GM23248 (cell line): ENCODE results near the gene AK5. TPM values are rescaled to one million over a fixed set of nuclear protein-coding genes. Genes with fewer than 3 reads are reported as not detected.

ENCODE experiments used
- DNase-seq: peaks from one replicate; pipeline ENCODE4 v3.0.0-alpha.2; 2015
- H2AFZ ChIP-seq: fragments of 200-600 bp; sonication (generic); 2 replicates; pipeline ENCODE4 v1.6.1; 2016; ENCODE audit warnings: antibody characterized with exemption
- H3F3A ChIP-seq: fragments of 200-600 bp; sonication (generic); 2 replicates; pipeline ENCODE4 v1.6.1; 2016; ENCODE audit warnings: mild to moderate bottlenecking, antibody characterized with exemption, mixed run types; ENCODE audit not compliant: insufficient read depth
- H3K27ac ChIP-seq: fragments of 200-600 bp; sonication (generic); 2 replicates; pipeline ENCODE4 v1.5.1; 2016; ENCODE audit warnings: mild to moderate bottlenecking
- H3K27me3 ChIP-seq: fragments of 200-600 bp; sonication (generic); replicated peaks from 2 replicates; pipeline ENCODE4 v1.6.1; 2016; ENCODE audit warnings: mild to moderate bottlenecking; ENCODE audit not compliant: insufficient read depth
- H3K36me3 ChIP-seq: fragments of 200-600 bp; sonication (generic); 2 replicates; pipeline ENCODE4 v1.6.1; 2016; ENCODE audit warnings: low read depth, mild to moderate bottlenecking
- H3K4me1 ChIP-seq: fragments of 200-600 bp; sonication (generic); 2 replicates; pipeline ENCODE4 v1.6.1; 2016; ENCODE audit warnings: mild to moderate bottlenecking; ENCODE audit not compliant: insufficient read depth
- H3K4me2 ChIP-seq: fragments of 200-600 bp; sonication (generic); one replicate; pipeline ENCODE4 v1.6.1; 2016; ENCODE audit warnings: mild to moderate bottlenecking; ENCODE audit not compliant: unreplicated experiment
- H3K4me3 ChIP-seq: fragments of 200-600 bp; sonication (generic); 2 replicates; pipeline ENCODE4 v1.5.1; 2016; ENCODE audit warnings: mild to moderate bottlenecking
- H3K79me2 ChIP-seq: fragments of 200-600 bp; sonication (generic); 2 replicates; pipeline ENCODE4 v1.6.1; 2016; ENCODE audit warnings: mild to moderate bottlenecking; ENCODE audit not compliant: insufficient read depth
- H3K9ac ChIP-seq: fragments of 200-600 bp; sonication (generic); 2 replicates; pipeline ENCODE4 v1.6.1; 2016; ENCODE audit warnings: mild to moderate bottlenecking
- H3K9me2 ChIP-seq: fragments of 200-600 bp; sonication (generic); 2 replicates; pipeline ENCODE4 v1.6.1; 2016; ENCODE audit warnings: mixed run types, mild to moderate bottlenecking, moderate library complexity; ENCODE audit not compliant: insufficient read depth
- H3K9me3 ChIP-seq: fragments of 200-600 bp; sonication (generic); one replicate; pipeline ENCODE4 v1.6.1; 2017; ENCODE audit warnings: low read depth
- H4K20me1 ChIP-seq: fragments of 200-600 bp; sonication (generic); 2 replicates; pipeline ENCODE4 v1.6.0; 2016; ENCODE audit not compliant: insufficient read depth
- EZH2 ChIP-seq: fragments of 200-600 bp; sonication (generic); IDR thresholded peaks from 2 replicates; pipeline ENCODE4 v1.6.1; 2018; ENCODE audit warnings: antibody characterized with exemption, mild to moderate bottlenecking; ENCODE audit not compliant: insufficient read depth, poor library complexity, severe bottlenecking
- EZH2phosphoT487 ChIP-seq: fragments of 200-600 bp; sonication (generic); IDR thresholded peaks from 2 replicates; pipeline ENCODE4 v1.6.1; 2018; ENCODE audit warnings: antibody characterized with exemption, moderate library complexity, mild to moderate bottlenecking, low read depth; ENCODE audit not compliant: insufficient read depth
- WGBS, 2 experiments: methylation state at CpG; one replicate each; pipeline ENCODE4 v1.1.6; 2015 to 2017; ENCODE audit warnings: low lambda C conversion rate in 2 of 2, low coverage in 1 of 2; ENCODE audit errors: missing lambda C conversion rate in 2 of 2; 5-methylcytosine and 5-hydroxymethylcytosine counted together
- in situ Hi-C: fragments of 300-500 bp; cut with MboI; formaldehyde crosslinking; loops from 2 replicates; pipeline ENCODE4 v1.15.0; 2020
- polyA plus RNA-seq: library from polyadenylated mRNA; unstranded; fragments of >200 nt; fragmentation: Nextera tagmentation; extraction: Ambion mirVana; gene quantifications from 2 replicates; pipeline ENCODE4 v1.2.1, GENCODE V29; 2016
- total RNA-seq: library from RNA; depleted of rRNA; stranded (reverse); fragments of >200 nt; shearing (Covaris generic); gene quantifications from 2 replicates; pipeline ENCODE4 v1.2.3, GENCODE V29; 2014

Gene AK5
- total and polyA plus RNA-seq, 2 experiments from 2014 or later = 65.3 to 78.8 TPM

DNA sequence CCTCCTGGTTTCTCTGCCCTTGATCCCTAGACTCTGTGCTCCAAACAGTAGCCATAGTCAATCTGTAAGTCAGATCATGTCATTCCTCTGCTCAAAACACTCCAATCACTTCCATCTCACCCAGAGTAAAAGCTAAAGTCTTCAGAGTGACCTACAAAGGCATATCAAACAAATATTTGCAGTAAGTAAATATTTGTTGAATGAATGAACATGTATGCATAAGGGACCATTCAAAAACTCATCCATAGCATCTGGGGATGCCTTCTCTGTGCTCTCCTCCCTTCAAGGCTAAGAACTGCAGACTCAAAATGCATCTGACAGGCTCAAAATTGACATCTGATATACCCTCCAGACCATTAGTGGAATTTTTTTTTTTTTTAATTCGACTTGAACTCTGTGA, 18.1 kb upstream of the AK5 start:
- no peak for DNase-seq
- H3K9ac ChIP-seq = no peak overlapping the region
- H3K79me2 ChIP-seq = no peaks in the 10 kb centered on the region
- no peaks in the 10 kb centered on the region for H3K4me1 ChIP-seq
- H3K27me3 ChIP-seq = no peaks in the 10 kb centered on the region
- no peak overlapping the region for H3K27ac ChIP-seq
- WGBS, 2 experiments = 34 to 53% methylated on average over 1 of the region's 1 CpG
- H3F3A ChIP-seq = no peaks in the 10 kb centered on the region
- H4K20me1 ChIP-seq = no peaks in the 10 kb centered on the region
- no peak overlapping the region for H3K4me3 ChIP-seq
- no peaks in the 10 kb centered on the region for H3K9me2 ChIP-seq
- no peaks in the 10 kb centered on the region for H3K9me3 ChIP-seq
- in situ Hi-C loops = no loop called here
- no peak overlapping the region for H3K4me2 ChIP-seq
- no peak overlapping the region for H2AFZ ChIP-seq
- no peaks in the 10 kb centered on the region for H3K36me3 ChIP-seq
- TF ChIP-seq EZH2 = no peak
- no peak for TF ChIP-seq EZH2phosphoT487

DNA sequence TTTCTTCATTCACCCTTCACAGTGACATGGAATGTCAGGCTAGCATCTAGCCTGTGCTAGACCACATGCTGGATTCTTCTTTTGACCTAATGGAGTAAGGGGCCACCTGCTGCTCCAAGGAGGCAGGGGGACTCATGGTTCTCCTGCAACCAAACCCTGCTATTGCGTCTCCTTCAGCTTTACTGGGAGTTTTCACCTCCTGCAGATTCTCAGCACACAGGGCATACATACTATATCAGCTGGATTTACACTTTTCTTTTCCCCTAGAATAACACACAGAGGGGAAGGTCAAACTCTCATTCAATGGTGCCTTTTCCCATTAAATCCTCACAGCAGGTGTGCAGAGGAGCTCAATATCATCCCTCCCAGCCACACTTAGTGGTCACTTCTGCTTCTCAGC, 16.6 kb upstream of the AK5 start:
- no peak overlapping the region for H3K27ac ChIP-seq
- H2AFZ ChIP-seq = no peak overlapping the region
- no peaks in the 10 kb centered on the region for H3K9me3 ChIP-seq
- no peak overlapping the region for H3K4me3 ChIP-seq
- no peaks in the 10 kb centered on the region for H3K27me3 ChIP-seq
- no peaks in the 10 kb centered on the region for H3K79me2 ChIP-seq
- TF ChIP-seq EZH2 = no peak
- TF ChIP-seq EZH2phosphoT487 = no peak
- H3K36me3 ChIP-seq = no peaks in the 10 kb centered on the region
- DNase-seq = no peak
- H3K4me2 ChIP-seq = no peak overlapping the region
- H3K9me2 ChIP-seq = no peaks in the 10 kb centered on the region
- no peak overlapping the region for H3K9ac ChIP-seq
- no peaks in the 10 kb centered on the region for H4K20me1 ChIP-seq
- WGBS, 2 experiments = 73 to 79% methylated on average over 1 of the region's 1 CpG
- no peaks in the 10 kb centered on the region for H3F3A ChIP-seq
- no peaks in the 10 kb centered on the region for H3K4me1 ChIP-seq
- in situ Hi-C loops = no loop called here

DNA sequence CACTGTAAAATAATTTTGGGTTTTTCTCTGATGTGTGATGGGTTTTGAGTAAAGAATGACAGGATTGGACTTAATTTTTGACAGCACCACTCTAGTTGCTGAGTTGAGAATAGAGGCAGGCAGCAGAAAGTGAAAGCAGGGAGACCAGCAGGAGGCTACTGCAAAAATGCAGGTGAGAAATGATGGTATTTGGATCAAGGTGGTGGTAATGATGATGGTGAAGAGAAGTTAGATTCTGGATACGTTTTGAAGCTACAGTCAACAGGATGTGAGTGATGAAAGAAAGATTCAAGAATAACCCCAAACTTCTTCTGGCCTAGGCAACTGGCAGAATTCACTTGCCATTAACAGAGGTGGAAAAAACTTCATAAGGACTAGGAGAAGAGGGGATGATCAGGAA, 14.8 kb upstream of the AK5 start:
- Histone ChIP-seq H3K27ac (no peak overlapping the region), H3K79me2 (no peaks in the 10 kb centered on the region), H3K4me1 (peaks cover 11% of the 10 kb centered on the region; the same call in 1 of the 2 replicates), H3K27me3 (no peaks in the 10 kb centered on the region), H3K9ac (no peak overlapping the region), H3F3A (peaks cover 13% of the 10 kb centered on the region; the same call in 1 of the 2 replicates), H3K36me3 (no peaks in the 10 kb centered on the region), H2AFZ (no peak overlapping the region), H3K9me3 (no peaks in the 10 kb centered on the region), H3K9me2 (no peaks in the 10 kb centered on the region), H4K20me1 (no peaks in the 10 kb centered on the region), H3K4me2 (no peak overlapping the region), H3K4me3 (no peak overlapping the region)
- WGBS, 2 experiments = 68 to 75% methylated on average over 1 of the region's 1 CpG
- TF ChIP-seq EZH2phosphoT487 = no peak
- TF ChIP-seq EZH2 = no peak
- in situ Hi-C loops = no loop called here
- DNase-seq = no peak

DNA sequence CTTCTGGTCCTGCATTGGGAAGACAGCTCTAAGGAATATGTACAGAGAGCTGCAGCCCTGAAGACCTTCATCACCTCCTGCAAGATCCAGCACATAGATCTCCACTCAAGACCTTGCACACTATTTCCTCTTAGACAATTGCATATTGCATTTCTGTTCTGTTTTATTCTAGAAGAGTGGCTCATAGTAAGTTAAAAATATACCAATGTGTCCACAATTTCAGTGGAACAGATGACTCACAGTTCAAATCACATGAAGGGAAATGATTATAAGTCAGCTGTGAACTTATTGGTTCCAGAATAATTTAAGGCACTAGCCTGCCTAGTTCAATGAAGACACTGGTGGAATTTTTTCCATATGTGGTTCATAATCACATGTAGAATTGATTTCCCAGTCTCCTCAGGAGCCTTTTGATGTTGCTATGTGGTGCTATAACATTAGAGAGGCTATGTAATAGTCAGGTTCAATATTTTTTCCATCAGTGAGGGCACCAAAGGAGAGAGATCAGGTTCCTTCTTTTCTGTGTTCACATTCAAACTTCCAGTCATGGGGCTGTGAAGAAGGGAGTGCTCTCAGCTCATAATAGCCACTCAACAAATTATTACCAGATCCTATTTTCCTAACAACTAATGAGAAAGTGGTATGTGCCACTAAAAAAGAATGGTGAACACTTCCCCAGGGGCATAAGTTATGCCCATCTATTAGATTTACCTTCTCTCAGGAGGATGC, 9.8 kb upstream of the AK5 start:
- Histone ChIP-seq H3F3A (peaks cover 13% of the 10 kb centered on the region; the same call in 1 of the 2 replicates), H3K79me2 (no peaks in the 10 kb centered on the region), H3K27ac (peak overlapping the region; percentile 16; the same call in 1 of the 2 replicates), H4K20me1 (no peaks in the 10 kb centered on the region), H2AFZ (no peak overlapping the region), H3K27me3 (no peaks in the 10 kb centered on the region), H3K9me2 (no peaks in the 10 kb centered on the region), H3K4me1 (peaks cover 11% of the 10 kb centered on the region; the same call in 1 of the 2 replicates), H3K9me3 (no peaks in the 10 kb centered on the region), H3K4me3 (no peak overlapping the region), H3K4me2 (peak overlapping the region; percentile 46), H3K9ac (0 out of 2 replicates have a peak overlapping the region, but pooled peaks have one; percentile 5), H3K36me3 (no peaks in the 10 kb centered on the region)
- no peak for TF ChIP-seq EZH2
- TF ChIP-seq EZH2phosphoT487 = no peak
- in situ Hi-C loops = no loop called here
- DNase-seq = peak; percentile 73
